ENCODE results near the gene HTR4. TPM values are rescaled to one million over a fixed set of nuclear protein-coding genes. Genes with fewer than 3 reads are reported as not detected.

The HTR4 gene
- polyA plus RNA-seq, 6 donors from 2014 or later, result not detected

- ATAC-seq (ENCODE audit: low read depth in 2 of 2), result no peak
- Mint-ChIP-seq H3K36me3 (no peaks in the 10 kb centered on the region), H3K4me1 (no peaks in the 10 kb centered on the region), H3K4me3 (no peak overlapping the region), H3K9me3 (peaks cover 0 to 3% (median 0%) of the 10 kb centered on the region in 7 donors), H3K27me3 (peaks cover 0 to 28% (median 16%) of the 10 kb centered on the region in 3 donors), H3K27ac (no peak overlapping the region)
- DNase-seq, result no peak
Measured at GRCh38 chr5:148569948-148570347, 84.4 kb downstream of the HTR4 start.

- Mint-ChIP-seq H3K27me3 (peaks cover 5 to 20% (median 13%) of the 10 kb centered on the region in 3 donors), H3K9me3 (peaks cover 0 to 5% (median 0%) of the 10 kb centered on the region in 7 donors), H3K4me3 (no peak overlapping the region), H3K27ac (no peak overlapping the region), H3K36me3 (no peaks in the 10 kb centered on the region), H3K4me1 (no peaks in the 10 kb centered on the region)
- ATAC-seq (ENCODE audit: low read depth in 2 of 2), result no peak
- no peak for DNase-seq
Measured at GRCh38 chr5:148565148-148565547, 89.2 kb downstream of the HTR4 start.

GRCh38 chr5:148563021-148563420, 91.3 kb downstream of the HTR4 start:
- H3K4me1 Mint-ChIP-seq, result no peaks in the 10 kb centered on the region
- no peak overlapping the region for H3K27ac Mint-ChIP-seq
- peaks cover 10 to 19% (median 11%) of the 10 kb centered on the region in 3 donors for H3K27me3 Mint-ChIP-seq
- no peak for DNase-seq
- ATAC-seq (ENCODE audit: low read depth in 2 of 2), result no peak
- no peaks in the 10 kb centered on the region for H3K36me3 Mint-ChIP-seq
- peaks cover 0 to 5% (median 0%) of the 10 kb centered on the region in 7 donors for H3K9me3 Mint-ChIP-seq
- H3K4me3 Mint-ChIP-seq, result no peak overlapping the region

DNA sequence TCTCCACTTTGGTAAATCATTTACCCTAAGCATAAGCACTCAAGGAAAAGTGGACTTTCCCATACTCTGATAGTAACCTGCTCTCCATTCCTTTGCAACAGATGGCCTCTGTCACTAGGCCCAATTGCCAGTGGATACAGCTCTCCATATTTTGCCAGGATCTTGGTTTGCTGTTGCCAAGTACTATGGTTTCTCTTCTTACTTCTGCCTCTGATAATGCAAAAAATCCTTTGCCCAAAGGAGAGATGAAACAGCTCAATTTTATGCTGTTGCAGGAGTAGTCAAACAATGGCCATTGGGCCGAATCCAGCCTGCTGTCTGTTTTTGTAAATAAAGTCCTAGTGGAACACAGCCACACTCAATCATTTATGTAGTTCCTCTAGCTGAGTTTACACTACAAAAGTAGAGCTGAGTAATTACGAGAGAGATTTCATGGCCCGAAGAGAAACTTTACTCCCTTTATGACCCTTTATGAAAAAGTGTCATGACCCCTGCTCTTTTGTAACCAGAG, 92.5 kb downstream of the HTR4 start:
- Mint-ChIP-seq H3K4me3 (no peak overlapping the region), H3K9me3 (peaks cover 0 to 5% (median 0%) of the 10 kb centered on the region in 7 donors), H3K4me1 (no peaks in the 10 kb centered on the region), H3K36me3 (no peaks in the 10 kb centered on the region), H3K27ac (no peak overlapping the region), H3K27me3 (peaks cover 4 to 24% (median 11%) of the 10 kb centered on the region in 3 donors)
- DNase-seq, result no peak
- no peak for ATAC-seq (ENCODE audit: low read depth in 2 of 2)

DNA sequence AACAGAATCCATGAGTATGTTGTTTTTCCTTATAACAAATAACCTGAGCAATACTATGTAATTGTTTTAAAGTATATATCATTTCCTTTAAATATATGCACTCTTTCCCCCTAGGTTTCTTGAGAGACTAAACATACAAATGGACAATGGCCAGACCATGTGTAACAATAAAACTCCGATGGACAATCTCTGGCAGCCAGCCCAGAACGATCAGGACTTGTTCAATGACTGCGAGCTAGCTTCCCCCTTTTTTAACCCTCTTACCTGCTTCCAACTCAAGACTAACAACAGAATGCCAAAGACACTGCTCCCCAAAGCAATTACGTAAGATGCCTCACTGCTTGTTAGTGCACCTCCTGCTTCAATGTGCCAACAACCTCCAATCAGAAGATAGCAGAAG, 94.9 kb downstream of the HTR4 start:
- Mint-ChIP-seq H3K27ac (no peak overlapping the region), H3K4me1 (no peaks in the 10 kb centered on the region), H3K9me3 (peaks cover 0 to 5% (median 0%) of the 10 kb centered on the region in 7 donors), H3K36me3 (no peaks in the 10 kb centered on the region), H3K4me3 (no peak overlapping the region), H3K27me3 (peaks cover 8 to 28% (median 11%) of the 10 kb centered on the region in 3 donors)
- DNase-seq, result no peak
- ATAC-seq (ENCODE audit: low read depth in 2 of 2), result no peak

GRCh38 chr5:148558892-148559291, 95.4 kb downstream of the HTR4 start:
- peaks cover 5 to 28% (median 11%) of the 10 kb centered on the region in 3 donors for H3K27me3 Mint-ChIP-seq
- no peak overlapping the region for H3K4me3 Mint-ChIP-seq
- H3K4me1 Mint-ChIP-seq, result no peaks in the 10 kb centered on the region
- DNase-seq (no peak), ATAC-seq (ENCODE audit: low read depth in 2 of 2) (no peak)
- H3K27ac Mint-ChIP-seq, result no peak overlapping the region
- peaks cover 0 to 5% (median 0%) of the 10 kb centered on the region in 7 donors for H3K9me3 Mint-ChIP-seq
- H3K36me3 Mint-ChIP-seq, result no peaks in the 10 kb centered on the region

DNA sequence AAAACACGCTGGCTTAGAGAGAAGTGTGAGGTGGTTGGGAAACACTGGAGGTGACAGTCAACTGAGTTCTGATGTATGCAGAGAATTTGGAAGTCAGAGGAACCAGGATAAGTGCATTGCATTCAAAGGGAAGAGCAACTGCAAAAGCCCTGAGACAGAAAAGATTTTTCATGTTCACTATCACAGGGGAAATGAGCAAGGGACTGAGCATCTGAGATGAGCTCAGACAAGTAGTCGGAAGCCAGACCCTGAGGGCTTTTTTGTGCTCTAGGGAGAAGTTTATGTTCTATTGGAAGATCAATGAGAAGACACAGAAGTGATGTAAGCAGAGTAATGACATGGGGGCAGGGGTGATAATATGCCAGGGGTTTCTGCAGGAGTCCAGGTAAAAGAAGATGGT, 97.5 kb downstream of the HTR4 start:
- H3K27ac Mint-ChIP-seq, result no peak overlapping the region
- H3K27me3 Mint-ChIP-seq, result peaks cover 4 to 17% (median 5%) of the 10 kb centered on the region in 3 donors
- H3K4me1 Mint-ChIP-seq, result no peaks in the 10 kb centered on the region
- no peak overlapping the region for H3K4me3 Mint-ChIP-seq
- no peaks in the 10 kb centered on the region for H3K36me3 Mint-ChIP-seq
- no peak for ATAC-seq (ENCODE audit: low read depth in 2 of 2)
- no peak for DNase-seq
- no peaks in the 10 kb centered on the region for H3K9me3 Mint-ChIP-seq

- H3K27ac Mint-ChIP-seq, result no peak overlapping the region
- H3K36me3 Mint-ChIP-seq, result no peaks in the 10 kb centered on the region
- no peak for DNase-seq
- H3K4me1 Mint-ChIP-seq, result no peaks in the 10 kb centered on the region
- H3K9me3 Mint-ChIP-seq, result no peaks in the 10 kb centered on the region
- H3K27me3 Mint-ChIP-seq, result peaks cover 1 to 11% (median 4%) of the 10 kb centered on the region in 3 donors
- ATAC-seq (ENCODE audit: low read depth in 2 of 2), result no peak
- no peak overlapping the region for H3K4me3 Mint-ChIP-seq
Measured at GRCh38 chr5:148554621-148555020, 99.7 kb downstream of the HTR4 start.

GRCh38 chr5:148543727-148544126, 110.6 kb downstream of the HTR4 start:
- no peaks in the 10 kb centered on the region for H3K4me1 Mint-ChIP-seq

GRCh38 chr5:148542812-148543211, 111.5 kb downstream of the HTR4 start:
- no peak for DNase-seq
- ATAC-seq (ENCODE audit: low read depth in 2 of 2), result no peak
- Mint-ChIP-seq H3K27me3 (peaks cover 5 to 21% (median 10%) of the 10 kb centered on the region in 3 donors), H3K4me1 (no peaks in the 10 kb centered on the region), H3K9me3 (peaks cover 0 to 13% (median 4%) of the 10 kb centered on the region in 7 donors), H3K27ac (no peak overlapping the region), H3K36me3 (no peaks in the 10 kb centered on the region), H3K4me3 (no peak overlapping the region)

More at GRCh38 chr5:148543727-148544126, 110.6 kb downstream of the HTR4 start:
- Mint-ChIP-seq H3K27me3 (peaks cover 5 to 17% (median 10%) of the 10 kb centered on the region in 3 donors), H3K9me3 (peaks cover 0 to 13% (median 4%) of the 10 kb centered on the region in 7 donors), H3K36me3 (no peaks in the 10 kb centered on the region), H3K27ac (no peak overlapping the region), H3K4me3 (no peak overlapping the region)
- ATAC-seq (ENCODE audit: low read depth in 2 of 2) (no peak), DNase-seq (no peak)

DNA sequence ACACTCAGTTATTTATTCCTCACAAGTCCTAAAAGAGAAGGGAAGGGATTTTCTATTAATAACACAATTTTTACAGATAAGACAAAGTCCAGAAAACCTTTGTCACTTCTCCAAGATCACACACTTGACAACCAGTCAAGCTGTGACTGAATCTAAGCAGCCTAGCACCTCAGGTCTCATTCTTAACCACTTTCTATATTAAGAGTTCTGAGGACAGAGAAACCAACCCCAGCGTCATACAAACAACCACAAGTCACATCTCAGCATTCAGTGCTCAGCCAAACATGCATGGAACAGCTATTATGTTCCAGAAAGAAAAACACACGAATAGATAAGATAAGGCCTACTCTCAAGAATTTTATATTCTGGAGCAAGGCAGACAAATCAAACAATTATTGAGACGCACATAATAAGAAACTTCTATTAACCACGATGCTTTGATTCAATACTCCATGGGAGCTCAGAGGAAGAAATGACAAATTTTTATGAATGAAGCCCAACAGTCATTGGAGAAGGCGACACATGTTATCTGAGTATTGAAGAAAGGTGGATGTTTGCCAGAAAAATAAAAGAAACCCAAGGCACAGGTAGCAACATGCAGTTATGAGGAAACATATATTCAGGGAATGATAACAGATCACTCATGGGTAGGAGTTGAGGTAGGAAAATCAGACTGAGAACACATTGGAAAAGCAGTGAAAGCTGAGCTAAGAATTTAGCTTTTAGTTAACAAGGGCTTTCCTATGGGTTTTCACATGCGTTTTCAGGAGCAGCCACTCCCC, 113.1 kb downstream of the HTR4 start:
- DNase-seq (no peak), ATAC-seq (ENCODE audit: low read depth in 2 of 2) (no peak)

GRCh38 chr5:148540647-148541046, 113.7 kb downstream of the HTR4 start:
- DNase-seq (no peak), ATAC-seq (ENCODE audit: low read depth in 2 of 2) (no peak)
- Mint-ChIP-seq H3K27ac (no peak overlapping the region), H3K4me1 (no peaks in the 10 kb centered on the region), H3K9me3 (peaks cover 0 to 14% (median 6%) of the 10 kb centered on the region in 7 donors), H3K4me3 (no peak overlapping the region), H3K27me3 (peaks cover 15 to 23% (median 21%) of the 10 kb centered on the region in 3 donors), H3K36me3 (no peaks in the 10 kb centered on the region)

More for the DNA sequence above, 113.1 kb downstream of the HTR4 start:
- H3K4me1 Mint-ChIP-seq, result no peaks in the 10 kb centered on the region
- peaks cover 15 to 19% (median 17%) of the 10 kb centered on the region in 3 donors for H3K27me3 Mint-ChIP-seq
- no peak overlapping the region for H3K27ac Mint-ChIP-seq
- H3K36me3 Mint-ChIP-seq, result no peaks in the 10 kb centered on the region
- H3K9me3 Mint-ChIP-seq, result peaks cover 0 to 13% (median 4%) of the 10 kb centered on the region in 7 donors
- H3K4me3 Mint-ChIP-seq, result no peak overlapping the region

GRCh38 chr5:148539851-148540250, 114.5 kb downstream of the HTR4 start:
- peaks cover 11 to 28% (median 15%) of the 10 kb centered on the region in 3 donors for H3K27me3 Mint-ChIP-seq
- H3K4me3 Mint-ChIP-seq, result no peak overlapping the region
- no peaks in the 10 kb centered on the region for H3K36me3 Mint-ChIP-seq
- peaks cover 0 to 14% (median 6%) of the 10 kb centered on the region in 7 donors for H3K9me3 Mint-ChIP-seq
- ATAC-seq (ENCODE audit: low read depth in 2 of 2) (no peak), DNase-seq (no peak)
- no peaks in the 10 kb centered on the region for H3K4me1 Mint-ChIP-seq
- no peak overlapping the region for H3K27ac Mint-ChIP-seq

GRCh38 chr5:148535190-148535589, 119.1 kb downstream of the HTR4 start:
- Mint-ChIP-seq H3K9me3 (peaks cover 0 to 25% (median 11%) of the 10 kb centered on the region in 7 donors), H3K27me3 (peaks cover 10 to 23% (median 15%) of the 10 kb centered on the region in 3 donors), H3K4me1 (no peaks in the 10 kb centered on the region), H3K36me3 (peaks cover 0 to 7% of the 10 kb centered on the region in 2 donors), H3K27ac (no peak overlapping the region), H3K4me3 (no peak overlapping the region)
- ATAC-seq (ENCODE audit: low read depth in 2 of 2) (no peak), DNase-seq (no peak)
